HG03457 (cell line): ENCODE data around the gene APOD.
"Not testable (repeated sequence)": the region's sequence is repeated elsewhere in the genome, so short reads cannot be mapped to it uniquely, and the experiment has no call there.

ENCODE experiments used
- ATAC-seq: cut with Tn5 transposase; IDR thresholded peaks from one replicate; pipeline ENCODE4 v1.9.1; 2021; ENCODE audit warnings: moderate number of reproducible peaks; ENCODE audit not compliant: unreplicated experiment

Gene APOD

GRCh38 chr3:195617784-195618659, 34.3 kb upstream of the APOD start:
- ATAC-seq = not testable (repeated sequence)

DNA sequence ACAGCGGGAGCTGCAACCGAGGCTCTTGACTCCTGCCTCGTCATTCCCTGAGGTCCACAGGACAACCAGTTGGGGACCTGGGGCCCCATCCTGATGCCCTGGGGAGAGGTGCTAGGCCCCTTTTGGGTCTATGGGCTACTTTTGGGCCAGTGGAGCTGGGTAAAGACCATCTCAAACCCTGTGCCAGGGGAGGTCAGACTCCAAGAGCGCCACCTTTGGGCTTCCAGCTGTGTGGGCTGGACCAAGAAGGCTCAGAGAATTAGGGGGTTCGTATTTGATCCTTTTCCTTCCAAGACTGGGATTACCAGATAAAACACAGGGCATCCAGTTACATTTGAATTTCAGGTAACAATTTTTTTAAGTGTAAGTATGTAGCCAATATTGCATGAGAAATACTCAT, 33.4 kb upstream of the APOD start:
- ATAC-seq = not testable (repeated sequence)

- no peak for ATAC-seq
Observed at GRCh38 chr3:195616681-195617080, 32.9 kb upstream of the APOD start.

GRCh38 chr3:195615952-195616537, 32.3 kb upstream of the APOD start:
- ATAC-seq = not testable (repeated sequence)

DNA sequence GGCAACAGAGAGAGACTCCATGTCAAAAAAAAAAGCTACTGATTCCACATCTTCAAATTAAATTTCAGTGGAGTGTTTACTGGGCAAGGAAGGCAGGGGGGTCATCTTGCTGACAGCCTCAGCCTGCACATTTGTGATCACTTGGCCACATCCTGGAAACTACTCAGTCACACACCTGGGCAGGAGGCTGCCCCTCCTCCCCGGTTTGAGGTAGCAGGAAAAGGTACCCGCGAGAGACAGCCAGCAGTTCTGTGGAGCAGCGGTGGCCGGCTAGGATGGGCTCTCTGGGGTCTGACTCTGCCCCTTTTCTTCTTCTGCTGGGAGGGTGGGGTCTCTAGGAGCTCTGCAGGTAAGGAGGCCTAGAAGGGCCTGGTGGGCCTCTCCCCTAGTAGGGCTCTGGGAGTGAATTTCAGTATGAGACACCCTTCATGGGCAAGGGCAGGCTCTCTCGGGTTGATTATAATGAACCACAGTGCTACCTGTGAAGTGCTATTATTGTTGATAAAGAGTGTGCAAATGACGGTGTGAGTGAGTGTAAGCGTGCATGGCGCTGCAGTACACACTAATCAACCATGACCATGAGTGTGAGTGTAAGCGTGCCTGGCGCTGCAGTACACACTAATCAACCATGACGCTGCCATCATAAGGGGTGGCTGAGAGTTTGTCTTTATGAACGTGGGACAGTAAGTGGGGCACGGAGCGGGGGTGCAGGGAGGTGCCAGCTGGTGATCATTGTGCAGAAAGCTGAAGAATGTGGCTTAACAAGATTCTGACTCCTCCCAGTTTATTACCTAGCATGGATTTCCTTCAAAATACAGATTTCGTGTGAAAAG, 31.1 kb upstream of the APOD start:
- not testable (repeated sequence) for ATAC-seq

DNA sequence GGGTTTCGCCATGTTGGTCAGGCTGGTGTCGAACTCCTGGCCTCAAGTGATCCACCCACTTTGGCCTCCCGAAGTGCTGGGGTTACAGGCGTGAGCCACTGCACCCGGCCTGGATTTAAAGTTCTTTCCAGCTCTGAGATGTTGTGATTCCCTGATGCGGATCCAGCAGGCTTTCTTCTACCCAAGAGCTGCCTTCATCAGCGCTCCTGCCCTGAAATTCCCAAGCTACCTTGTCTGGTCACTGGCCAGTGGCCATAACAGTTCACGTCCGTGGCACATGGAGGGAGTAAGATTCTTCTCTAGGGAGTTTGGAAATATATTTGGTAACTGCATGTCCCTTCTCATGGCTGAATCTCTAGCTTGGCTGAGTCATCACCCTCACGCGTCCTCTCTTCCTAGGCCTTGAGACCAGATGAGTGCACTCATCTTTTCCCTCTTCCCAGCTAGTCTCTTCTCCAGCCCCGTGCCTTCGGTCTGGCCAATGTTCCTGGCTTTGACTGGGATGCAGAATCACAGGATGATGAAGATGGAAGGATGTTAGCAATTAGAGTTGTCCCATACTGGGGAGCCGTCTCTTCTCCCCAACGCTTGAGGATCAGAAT, 29.8 kb upstream of the APOD start:
- ATAC-seq = no peak

DNA sequence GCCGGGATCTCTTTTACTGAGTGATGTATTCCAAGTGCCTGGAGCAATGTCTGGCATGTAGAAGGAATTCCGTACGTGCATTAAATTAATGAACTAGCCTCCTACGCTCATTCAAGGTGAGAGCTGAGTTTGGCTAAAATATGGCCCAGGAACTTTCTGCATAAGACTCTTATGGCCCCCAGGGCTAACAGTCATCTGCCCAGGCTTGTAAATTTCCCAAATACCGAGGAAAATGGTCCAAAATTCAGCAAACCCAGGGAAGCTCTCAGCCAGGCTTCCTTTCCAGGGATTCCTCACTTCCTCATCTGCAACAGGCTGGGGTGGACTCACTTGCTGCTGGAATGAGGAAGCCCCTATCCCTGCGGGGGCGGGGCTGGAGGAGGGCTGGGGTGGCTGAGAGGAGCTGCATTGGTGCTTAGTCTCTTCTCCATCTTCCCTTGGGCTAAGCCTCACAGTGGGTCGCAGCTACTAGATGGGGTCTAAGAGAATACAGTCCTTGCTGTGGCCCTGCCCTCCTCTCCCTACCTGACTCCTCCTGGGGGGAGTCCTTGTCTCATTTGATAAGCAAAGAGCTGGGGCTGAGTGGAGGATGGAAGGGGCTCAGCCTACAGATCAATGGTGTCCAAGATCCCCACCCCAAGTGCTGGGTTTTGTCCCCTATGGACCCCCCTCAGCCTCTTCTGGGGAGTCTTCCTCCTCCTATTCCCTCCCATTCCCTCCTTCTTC, 28.5 kb upstream of the APOD start:
- ATAC-seq = no peak

DNA sequence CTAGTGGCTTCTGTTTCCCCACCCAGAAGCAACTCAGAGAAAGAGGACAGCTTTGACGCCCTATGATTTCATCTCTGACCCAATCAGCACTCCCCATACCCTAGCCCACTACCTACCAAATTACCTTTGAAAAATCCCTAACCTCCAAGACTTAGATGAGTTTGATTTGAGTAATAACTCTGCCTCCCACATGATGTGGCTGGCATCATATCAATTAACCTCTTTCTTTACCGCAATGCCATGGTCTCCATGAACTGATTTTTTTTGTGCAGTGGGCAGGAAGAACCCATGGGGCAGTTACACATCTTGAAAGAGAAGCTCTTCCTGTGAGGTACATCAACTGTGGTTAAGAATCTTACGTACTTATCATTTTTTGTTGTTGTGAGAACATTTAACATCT, 25.5 kb upstream of the APOD start:
- ATAC-seq = no peak

DNA sequence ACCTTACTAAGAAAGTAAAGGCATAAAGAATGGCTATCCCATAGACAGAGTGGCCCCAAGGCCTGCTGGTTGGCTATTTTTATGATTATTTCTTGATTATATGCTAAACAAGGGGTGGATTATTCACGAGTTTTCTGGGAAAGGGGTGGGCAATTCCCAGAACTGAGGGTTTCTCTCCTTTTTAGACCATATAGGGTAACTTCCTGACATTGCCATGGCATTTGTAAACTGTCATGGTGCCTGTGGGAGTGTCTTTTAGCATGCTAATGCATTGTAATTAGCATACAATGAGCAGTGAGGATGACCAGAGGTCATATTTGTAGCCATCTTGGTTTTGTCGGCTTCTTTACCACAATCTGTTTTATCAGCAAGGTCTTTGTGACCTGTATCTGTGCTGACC, 18.0 kb upstream of the APOD start:
- ATAC-seq = not testable (repeated sequence)

DNA sequence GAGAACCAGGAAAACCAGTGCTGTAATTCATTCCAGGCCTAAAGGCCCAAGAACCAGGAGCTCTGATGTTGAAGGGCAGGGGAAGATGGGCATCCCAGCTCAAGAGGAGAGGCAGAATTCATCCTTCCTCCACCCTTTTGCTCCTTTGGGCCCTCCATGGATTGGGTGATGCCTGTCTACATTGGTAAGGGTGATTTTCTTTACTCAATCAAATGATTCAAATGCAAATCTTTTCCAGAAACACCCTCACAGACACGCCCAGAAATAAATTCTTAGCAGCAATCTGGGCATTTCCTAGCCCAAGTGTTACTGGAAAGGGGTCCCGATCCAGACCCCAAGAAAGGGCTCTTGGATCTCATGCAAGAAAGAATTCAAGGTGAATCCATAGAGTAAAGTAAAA, 17.6 kb upstream of the APOD start:
- no peak for ATAC-seq

DNA sequence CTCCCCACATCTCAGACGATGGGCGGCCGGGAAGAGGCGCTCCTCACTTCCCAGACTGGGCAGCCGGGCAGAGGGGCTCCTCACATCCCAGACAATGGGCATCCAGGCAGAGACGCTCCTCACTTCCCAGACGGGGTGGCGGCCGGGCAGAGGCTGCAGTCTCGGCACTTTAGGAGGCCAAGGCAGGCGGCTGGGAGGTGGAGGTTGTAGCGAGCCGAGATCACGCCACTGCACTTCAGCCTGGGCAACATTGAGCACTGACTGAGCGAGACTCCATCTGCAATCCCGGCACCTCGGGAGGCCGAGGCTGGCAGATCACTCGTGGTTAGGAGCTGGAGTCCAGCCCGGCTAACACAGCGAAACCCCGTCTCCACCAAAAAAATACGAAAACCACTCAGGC, 16.2 kb upstream of the APOD start:
- ATAC-seq = not testable (repeated sequence)

DNA sequence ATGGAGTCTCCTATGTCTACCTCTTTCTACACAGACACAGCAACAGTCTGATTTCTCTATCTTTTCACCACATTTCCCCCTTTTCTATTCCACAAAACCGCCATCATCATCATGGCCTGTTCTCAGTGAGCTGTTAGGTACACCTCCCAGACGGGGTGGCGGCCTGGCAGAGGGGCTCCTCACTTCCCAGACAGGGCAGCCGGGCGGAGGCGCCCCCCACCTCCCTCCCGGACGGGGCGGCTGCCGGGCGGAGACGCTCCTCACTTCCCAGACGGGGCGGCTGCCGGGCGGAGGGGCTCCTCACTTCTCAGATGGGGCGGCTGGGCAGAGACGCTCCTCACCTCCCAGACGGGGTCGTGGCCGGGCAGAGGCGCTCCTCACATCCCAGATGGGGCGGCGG, 15.8 kb upstream of the APOD start:
- ATAC-seq = not testable (repeated sequence)

DNA sequence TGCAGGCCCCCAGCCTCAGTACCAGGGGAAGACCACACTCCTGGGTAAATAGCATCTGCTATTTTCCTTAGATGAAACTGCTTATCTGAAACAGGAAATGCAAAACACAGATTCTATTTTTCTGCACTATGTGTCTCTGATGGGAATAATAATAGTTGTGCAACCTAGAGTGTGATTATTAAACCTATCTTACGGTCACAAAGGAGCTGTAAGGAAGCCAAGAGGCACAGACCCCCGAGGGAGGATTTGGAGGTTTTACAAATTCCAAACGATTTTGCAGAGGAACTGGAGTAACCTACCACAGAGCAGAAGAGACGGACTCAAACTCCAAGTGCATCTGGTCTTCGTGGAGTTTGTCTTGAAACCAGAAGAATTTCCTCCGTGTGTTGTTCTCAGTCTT, 14.1 kb upstream of the APOD start:
- ATAC-seq = no peak

DNA sequence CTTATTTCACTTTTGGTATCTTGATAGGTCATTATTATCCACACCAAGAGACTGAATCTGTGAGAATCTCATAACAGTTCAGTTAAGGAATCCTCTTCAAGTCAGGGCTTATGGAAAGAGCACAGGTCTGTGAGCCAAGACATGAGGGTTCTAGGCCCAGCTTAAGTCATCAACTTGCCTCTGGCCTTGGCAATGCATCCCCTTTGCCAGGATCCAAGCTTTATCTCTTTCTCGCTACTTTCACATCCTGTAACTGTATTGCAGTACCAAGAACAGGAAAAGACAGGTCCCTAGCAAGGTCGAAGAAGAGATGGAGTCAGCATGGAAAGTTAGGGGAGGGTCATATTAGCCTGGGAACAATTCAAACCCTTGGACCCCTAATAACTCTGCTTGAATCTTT, 13.5 kb upstream of the APOD start:
- no peak for ATAC-seq

DNA sequence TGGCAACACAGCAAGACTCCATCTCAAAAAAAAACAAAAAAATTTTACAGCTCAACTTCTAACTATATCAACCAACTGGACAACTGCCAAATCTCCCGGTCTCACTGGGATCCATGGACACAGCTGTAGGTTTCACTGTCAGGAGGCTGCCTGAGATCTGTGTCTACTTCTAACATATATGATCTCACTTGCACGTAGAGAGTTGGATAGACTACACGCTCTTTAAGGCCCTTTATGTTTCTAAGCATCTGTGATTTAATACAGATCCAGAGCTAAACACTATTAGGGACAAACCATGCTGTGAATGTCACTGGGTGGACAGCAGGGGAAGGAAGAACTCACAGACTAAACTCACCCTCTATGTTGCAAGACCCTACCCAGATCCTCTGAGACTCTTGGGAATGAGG, 13.0 kb upstream of the APOD start:
- no peak for ATAC-seq

- ATAC-seq = no peak
Observed at GRCh38 chr3:195595785-195596531, 12.2 kb upstream of the APOD start.

DNA sequence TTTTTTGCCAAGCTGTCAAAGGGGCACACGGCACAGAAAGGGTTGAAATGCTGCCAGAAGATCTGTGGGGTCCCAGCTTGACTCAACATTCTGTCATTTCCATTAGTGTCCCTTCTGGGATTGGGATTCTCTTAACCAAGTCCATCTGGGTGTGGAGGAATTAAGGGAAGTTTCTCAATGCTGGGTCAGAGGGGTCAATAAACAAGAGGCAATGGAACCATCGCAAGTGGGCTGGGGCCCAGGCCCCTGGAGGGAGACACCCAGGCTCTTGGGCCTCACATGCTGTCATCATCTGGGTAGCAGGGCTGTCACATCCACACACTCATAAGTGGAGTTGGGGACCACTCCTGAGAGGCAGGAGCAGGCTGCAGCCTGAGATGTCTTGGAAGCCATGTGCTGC, 8.1 kb upstream of the APOD start:
- ATAC-seq = no peak

GRCh38 chr3:195591220-195591619, 7.5 kb upstream of the APOD start:
- ATAC-seq = no peak

DNA sequence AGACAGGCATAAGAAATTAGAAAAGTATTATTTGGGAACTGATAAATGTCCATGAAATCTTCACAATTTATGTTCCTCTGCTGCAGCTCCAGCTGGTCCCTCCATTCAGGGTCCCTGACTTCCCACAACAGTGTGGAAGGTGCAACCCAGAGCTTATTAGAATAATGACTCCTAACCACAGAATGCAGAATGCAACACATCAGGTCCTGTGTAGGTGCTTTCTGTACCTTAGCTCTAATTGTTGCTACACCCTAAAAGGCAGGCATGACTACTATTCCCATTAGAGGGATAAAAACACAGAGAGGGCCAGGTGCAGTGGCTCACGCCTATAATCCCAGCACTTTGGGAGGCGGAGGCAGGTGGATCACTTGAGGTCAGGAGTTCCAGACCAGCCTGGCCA, 6.6 kb upstream of the APOD start:
- not testable (repeated sequence) for ATAC-seq

- ATAC-seq = not testable (repeated sequence)
Observed at GRCh38 chr3:195589796-195590195, 6.1 kb upstream of the APOD start.
